Vagina (tissue), 2 donors: ENCODE data around the gene PUS3. TPM values are rescaled to one million over a fixed set of nuclear protein-coding genes. Genes with fewer than 3 reads are reported as not detected.
A peak's percentile ranks its signal among the peaks of the same experiment; 100 is the strongest.

Experiments used
- DNase-seq, 2 donors: peaks; one replicate each; pipeline ENCODE4 v3.0.0-alpha.2; 2017; ENCODE audit errors: extremely low spot score in 2 of 2
- H3K27ac ChIP-seq: fragments of 200-600 bp; sonication (generic); one replicate; pipeline ENCODE4 v1.5.1; 2019
- H3K27me3 ChIP-seq: fragments of 200-600 bp; sonication (generic); one replicate; pipeline ENCODE4 v1.5.1; 2019
- H3K36me3 ChIP-seq, 2 donors: fragments of 200-600 bp; sonication (generic); one replicate each; pipeline ENCODE4 v1.5.1; 2017 to 2019
- H3K4me1 ChIP-seq: fragments of 200-600 bp; sonication (generic); one replicate; pipeline ENCODE4 v1.5.1; 2019
- H3K4me3 ChIP-seq, 2 donors: fragments of 200-600 bp; sonication (generic); 1 replicate in 1 of 2; 2 replicates in 1 of 2; pipeline ENCODE4 v1.5.1; 2016 to 2019
- H3K9me3 ChIP-seq: fragments of 200-600 bp; sonication (generic); one replicate; pipeline ENCODE4 v1.5.1; 2019
- CTCF ChIP-seq, 3 experiments: fragments of 450-650 bp in 2 of 3; fragments of 200-600 bp in 1 of 3; sonication (generic) in 1 of 3; IDR thresholded peaks; one replicate each; pipeline ENCODE4 v1.5.1; 2017 to 2019; ENCODE audit warnings: antibody characterized with exemption in 3 of 3, mild to moderate bottlenecking in 2 of 3, moderate library complexity in 2 of 3
- POLR2A ChIP-seq, 2 donors: fragments of 450-650 bp; IDR thresholded peaks; one replicate each; pipeline ENCODE4 v1.6.1; 2017; ENCODE audit warnings: antibody characterized with exemption in 2 of 2, mild to moderate bottlenecking in 2 of 2, moderate library complexity in 2 of 2
- POLR2AphosphoS5 ChIP-seq, 2 donors: sonication (generic); formaldehyde crosslinking; IDR thresholded peaks; one replicate each; pipeline ENCODE4 v1.9.0; 2017; ENCODE audit warnings: antibody characterized with exemption in 2 of 2, mild to moderate bottlenecking in 2 of 2, low read depth in 1 of 2; ENCODE audit not compliant: insufficient read depth in 1 of 2
- intact Hi-C: fragments of 100-400 bp; cut with DNase I; formaldehyde crosslinking; loops from one replicate; pipeline ENCODE4 v1.15.1; 2023
- total RNA-seq: library from RNA; depleted of rRNA; stranded (reverse); fragments of >200 nt; gene quantifications from one replicate; pipeline ENCODE4 v1.2.3, GENCODE V29; 2016

The PUS3 gene
- total RNA-seq, 1 donor from 2014 or later, result 8.1 TPM

GRCh38 chr11:125883375-125883774, 19.6 kb downstream of the PUS3 start:
- no peak overlapping the region for H3K27ac ChIP-seq
- no peaks in the 10 kb centered on the region for H3K9me3 ChIP-seq
- H3K4me3 ChIP-seq, result no peak overlapping the region
- H3K36me3 ChIP-seq, result no peaks in the 10 kb centered on the region
- intact Hi-C loops, result no loop called here
- no peak for DNase-seq
- no peak for TF ChIP-seq POLR2A (IDR thresholded peaks at IDR 0.05)
- no peak for TF ChIP-seq POLR2AphosphoS5 (IDR thresholded peaks at IDR 0.05; ENCODE audit: insufficient read depth in 1 of 2, low read depth in 1 of 2)
- TF ChIP-seq CTCF (IDR thresholded peaks at IDR 0.05), result no peak
- H3K27me3 ChIP-seq, result no peaks in the 10 kb centered on the region
- peaks cover 14% of the 10 kb centered on the region for H3K4me1 ChIP-seq

GRCh38 chr11:125881291-125881690, 21.7 kb downstream of the PUS3 start:
- intact Hi-C loops, result no loop called here
- H3K9me3 ChIP-seq, result no peaks in the 10 kb centered on the region
- H3K27me3 ChIP-seq, result no peaks in the 10 kb centered on the region
- DNase-seq, result no peak
- no peaks in the 10 kb centered on the region for H3K36me3 ChIP-seq
- H3K4me1 ChIP-seq, result peaks cover under 1% of the 10 kb centered on the region
- H3K27ac ChIP-seq, result no peak overlapping the region
- no peak overlapping the region for H3K4me3 ChIP-seq
- TF ChIP-seq CTCF (IDR thresholded peaks at IDR 0.05) (no peak), POLR2A (IDR thresholded peaks at IDR 0.05) (no peak), POLR2AphosphoS5 (IDR thresholded peaks at IDR 0.05; ENCODE audit: insufficient read depth in 1 of 2, low read depth in 1 of 2) (no peak)

GRCh38 chr11:125874556-125875124, 28.4 kb downstream of the PUS3 start:
- no peak for TF ChIP-seq POLR2A (IDR thresholded peaks at IDR 0.05)
- no peak for TF ChIP-seq POLR2AphosphoS5 (IDR thresholded peaks at IDR 0.05; ENCODE audit: insufficient read depth in 1 of 2, low read depth in 1 of 2)
- peak; percentile 30 to 53 (median 49) for TF ChIP-seq CTCF (IDR thresholded peaks at IDR 0.05)
- intact Hi-C loops, result no loop called here
- no peaks in the 10 kb centered on the region for H3K4me1 ChIP-seq
- H3K27me3 ChIP-seq, result no peaks in the 10 kb centered on the region
- H3K36me3 ChIP-seq, result no peaks in the 10 kb centered on the region
- H3K4me3 ChIP-seq, result no peak overlapping the region
- no peaks in the 10 kb centered on the region for H3K9me3 ChIP-seq
- no peak overlapping the region for H3K27ac ChIP-seq
- no peak for DNase-seq

- no peak overlapping the region for H3K27ac ChIP-seq
- intact Hi-C loops, result no loop called here
- no peak for TF ChIP-seq POLR2A (IDR thresholded peaks at IDR 0.05)
- TF ChIP-seq POLR2AphosphoS5 (IDR thresholded peaks at IDR 0.05; ENCODE audit: insufficient read depth in 1 of 2, low read depth in 1 of 2), result no peak
- no peak for TF ChIP-seq CTCF (IDR thresholded peaks at IDR 0.05)
Observed at GRCh38 chr11:125873881-125874555, 29.0 kb downstream of the PUS3 start.

GRCh38 chr11:125872138-125872491, 30.9 kb downstream of the PUS3 start:
- TF ChIP-seq POLR2A (IDR thresholded peaks at IDR 0.05) (no peak), CTCF (IDR thresholded peaks at IDR 0.05) (no peak), POLR2AphosphoS5 (IDR thresholded peaks at IDR 0.05; ENCODE audit: insufficient read depth in 1 of 2, low read depth in 1 of 2) (no peak)
- DNase-seq, result no peak
- Histone ChIP-seq H3K4me3 (no peak overlapping the region), H3K27me3 (no peaks in the 10 kb centered on the region), H3K36me3 (no peaks in the 10 kb centered on the region), H3K27ac (no peak overlapping the region), H3K9me3 (no peaks in the 10 kb centered on the region), H3K4me1 (no peaks in the 10 kb centered on the region)
- intact Hi-C loops, result no loop called here

More at GRCh38 chr11:125873881-125874555, 29.0 kb downstream of the PUS3 start:
- no peak for DNase-seq
- Histone ChIP-seq H3K4me3 (no peak overlapping the region), H3K27me3 (no peaks in the 10 kb centered on the region), H3K9me3 (no peaks in the 10 kb centered on the region), H3K4me1 (no peaks in the 10 kb centered on the region), H3K36me3 (no peaks in the 10 kb centered on the region)
